ENCODE results near the gene SFRP5.

- TF ChIP-seq, protein P1, sequence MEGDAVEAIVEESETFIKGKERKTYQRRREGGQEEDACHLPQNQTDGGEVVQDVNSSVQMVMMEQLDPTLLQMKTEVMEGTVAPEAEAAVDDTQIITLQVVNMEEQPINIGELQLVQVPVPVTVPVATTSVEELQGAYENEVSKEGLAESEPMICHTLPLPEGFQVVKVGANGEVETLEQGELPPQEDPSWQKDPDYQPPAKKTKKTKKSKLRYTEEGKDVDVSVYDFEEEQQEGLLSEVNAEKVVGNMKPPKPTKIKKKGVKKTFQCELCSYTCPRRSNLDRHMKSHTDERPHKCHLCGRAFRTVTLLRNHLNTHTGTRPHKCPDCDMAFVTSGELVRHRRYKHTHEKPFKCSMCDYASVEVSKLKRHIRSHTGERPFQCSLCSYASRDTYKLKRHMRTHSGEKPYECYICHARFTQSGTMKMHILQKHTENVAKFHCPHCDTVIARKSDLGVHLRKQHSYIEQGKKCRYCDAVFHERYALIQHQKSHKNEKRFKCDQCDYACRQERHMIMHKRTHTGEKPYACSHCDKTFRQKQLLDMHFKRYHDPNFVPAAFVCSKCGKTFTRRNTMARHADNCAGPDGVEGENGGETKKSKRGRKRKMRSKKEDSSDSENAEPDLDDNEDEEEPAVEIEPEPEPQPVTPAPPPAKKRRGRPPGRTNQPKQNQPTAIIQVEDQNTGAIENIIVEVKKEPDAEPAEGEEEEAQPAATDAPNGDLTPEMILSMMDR (IDR thresholded peaks at IDR 0.05) = no peak
- no peak for TF ChIP-seq POLR2A (IDR thresholded peaks at IDR 0.05)
Observed at GRCh38 chr10:97718659-97719142, 53.1 kb downstream of the SFRP5 start.

Measured in ovary (tissue), 3 donors.